Neural cell (in vitro differentiated cells): ENCODE data around the gene MRPL48. TPM values are rescaled to one million over a fixed set of nuclear protein-coding genes. Genes with fewer than 3 reads are reported as not detected.
A peak's percentile ranks its signal among the peaks of the same experiment; 100 is the strongest.

Experiments
- H2AFZ ChIP-seq: fragments of 200-600, 300-800 bp; sonication (generic), shearing (Covaris generic); 2 replicates; pipeline ENCODE4 v1.6.0; 2014; ENCODE audit warnings: low read depth, mild to moderate bottlenecking, antibody characterized with exemption, low read length, moderate library complexity
- H3F3A ChIP-seq: fragments of 200-600 bp; shearing (Covaris generic); 2 replicates; pipeline ENCODE4 v1.6.1; 2016; ENCODE audit warnings: mild to moderate bottlenecking, moderate library complexity, mixed read lengths, antibody characterized with exemption, low read length; ENCODE audit not compliant: insufficient read depth, poor library complexity, severe bottlenecking
- H3K27ac ChIP-seq: fragments of 200-600, 300-800 bp; sonication (generic), shearing (Covaris generic); 2 replicates; pipeline ENCODE4 v1.5.1; 2014; ENCODE audit warnings: mild to moderate bottlenecking, low read length, moderate library complexity
- H3K27me3 ChIP-seq: fragments of 300-800, 200-600 bp; sonication (generic), shearing (Covaris generic); 2 replicates; pipeline ENCODE4 v1.6.0; 2014; ENCODE audit warnings: mild to moderate bottlenecking, low read depth, low read length, moderate library complexity; ENCODE audit not compliant: insufficient read depth
- H3K36me3 ChIP-seq: fragments of 300-800, 200-600 bp; sonication (generic), shearing (Covaris generic); 2 replicates; pipeline ENCODE4 v1.5.1; 2014; ENCODE audit warnings: mild to moderate bottlenecking, antibody characterized with exemption, low read length, moderate library complexity; ENCODE audit not compliant: insufficient read depth
- H3K4me2 ChIP-seq: fragments of 300-800, 200-600 bp; sonication (generic), shearing (Covaris generic); 2 replicates; pipeline ENCODE4 v1.6.0; 2014; ENCODE audit warnings: mild to moderate bottlenecking, low read length
- H3K4me3 ChIP-seq: fragments of 300-800, 200-600 bp; sonication (generic), shearing (Covaris generic); 2 replicates; pipeline ENCODE4 v1.5.1; 2014; ENCODE audit warnings: mild to moderate bottlenecking, low read length, moderate library complexity
- H3K79me2 ChIP-seq: fragments of 200-600 bp; shearing (Covaris generic); replicated peaks from 2 replicates; pipeline ENCODE4 v1.6.0; 2014; ENCODE audit warnings: mild to moderate bottlenecking, low read length, moderate library complexity; ENCODE audit not compliant: insufficient read depth
- H3K9ac ChIP-seq: fragments of 300-800, 200-600 bp; sonication (generic), shearing (Covaris generic); 2 replicates; pipeline ENCODE4 v1.6.1; 2016; ENCODE audit warnings: mild to moderate bottlenecking, low read length, mixed read lengths
- H3K9me2 ChIP-seq: fragments of 200-600 bp; shearing (Covaris generic); 2 replicates; pipeline ENCODE4 v1.6.1; 2016; ENCODE audit warnings: mild to moderate bottlenecking, low read length, mixed read lengths; ENCODE audit not compliant: insufficient read depth
- H3K9me3 ChIP-seq: fragments of 200-600, 300-800 bp; sonication (generic), shearing (Covaris generic); 2 replicates; pipeline ENCODE4 v1.6.1; 2016; ENCODE audit warnings: mild to moderate bottlenecking, mixed run types, low read length, moderate library complexity, mixed read lengths
- H4K20me1 ChIP-seq: fragments of 200-600 bp; shearing (Covaris generic); 2 replicates; pipeline ENCODE4 v1.6.1; 2016; ENCODE audit warnings: mild to moderate bottlenecking, mixed run types; ENCODE audit not compliant: insufficient read depth
- EP300 ChIP-seq: fragments of 450-650 bp; conservative IDR thresholded peaks from 2 replicates; pipeline ENCODE4 v1.6.1; 2014; ENCODE audit warnings: antibody characterized with exemption, mild to moderate bottlenecking, moderate library complexity; ENCODE audit not compliant: poor library complexity, severe bottlenecking
- EZH2 ChIP-seq: fragments of 200-600, 300-800 bp; shearing (Covaris generic), sonication (generic); IDR thresholded peaks from 2 replicates; pipeline ENCODE4 v1.6.1; 2014; ENCODE audit warnings: antibody characterized with exemption, low read length, borderline replicate concordance, mild to moderate bottlenecking; ENCODE audit not compliant: insufficient read depth, poor library complexity, severe bottlenecking
- MXI1 ChIP-seq: fragments of 450-650 bp; conservative IDR thresholded peaks from 2 replicates; pipeline ENCODE4 v1.6.1; 2014; ENCODE audit warnings: antibody characterized with exemption, mild to moderate bottlenecking; ENCODE audit not compliant: poor library complexity, severe bottlenecking
- POLR2AphosphoS5 ChIP-seq: IDR thresholded peaks from 2 replicates; pipeline ENCODE4 v1.6.1; 2012
- RAD21 ChIP-seq: fragments of 450-650 bp; conservative IDR thresholded peaks from 2 replicates; pipeline ENCODE4 v1.6.1; 2014; ENCODE audit warnings: antibody characterized with exemption, mild to moderate bottlenecking, moderate library complexity
- SMC3 ChIP-seq: fragments of 450-650 bp; conservative IDR thresholded peaks from 2 replicates; pipeline ENCODE4 v1.6.1; 2014; ENCODE audit warnings: antibody characterized with exemption, mild to moderate bottlenecking, moderate library complexity; ENCODE audit not compliant: poor library complexity
- TAF1 ChIP-seq: IDR thresholded peaks from 2 replicates; pipeline ENCODE4 v1.6.1; 2012; ENCODE audit warnings: low read depth
- polyA plus RNA-seq: library from polyadenylated mRNA; depleted of rRNA; stranded (reverse); fragments of >200 nt; gene quantifications from 2 replicates; pipeline ENCODE4 v1.2.3, GENCODE V29; 2014
- TF ChIP-seq, protein P1 (sequence below): IDR thresholded peaks from 2 replicates; pipeline ENCODE4 v1.6.1; 2012; ENCODE audit warnings: borderline replicate concordance
- TF ChIP-seq, protein P2 (sequence below): fragments of 450-650 bp; IDR thresholded peaks from 2 replicates; pipeline ENCODE4 v1.5.1; 2014; ENCODE audit warnings: antibody characterized with exemption, mild to moderate bottlenecking, moderate library complexity; ENCODE audit not compliant: poor library complexity, severe bottlenecking

MRPL48 gene
- polyA plus RNA-seq, 1 donor from 2014 or later, result 98.3 TPM

DNA sequence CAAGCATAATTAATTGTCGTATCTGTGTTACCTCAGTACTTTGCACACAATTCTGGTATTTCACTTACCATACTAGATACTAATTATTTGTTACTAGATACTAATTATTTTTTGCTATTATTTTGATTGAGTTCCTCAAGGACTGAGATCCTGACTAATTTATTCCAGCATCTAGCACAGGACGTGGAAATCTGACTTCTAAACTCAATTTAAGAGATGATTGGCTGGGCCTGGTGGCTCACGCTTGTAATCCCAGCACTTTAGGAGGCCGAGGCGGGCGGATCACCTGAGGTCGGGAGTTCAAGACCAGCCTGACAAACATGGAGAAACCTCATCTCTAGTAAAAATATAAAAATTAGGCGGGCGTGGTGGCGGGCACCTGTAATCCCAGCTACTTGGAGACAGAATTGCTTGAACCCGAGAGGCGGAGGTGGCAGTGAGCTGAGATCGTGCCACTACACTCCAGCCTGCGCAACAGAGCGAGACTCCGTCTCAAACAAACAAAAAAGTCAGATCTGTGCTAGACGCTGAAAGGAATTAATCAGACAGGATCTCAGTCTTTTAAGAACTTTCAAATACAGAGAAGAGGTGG lies 527 bp upstream of the MRPL48 start:
- Histone ChIP-seq H3K36me3 (no peaks in the 10 kb centered on the region), H3K9me2 (no peaks in the 10 kb centered on the region), H3F3A (no peaks in the 10 kb centered on the region), H3K9me3 (no peaks in the 10 kb centered on the region), H3K9ac (peak overlapping the region; percentile 90), H2AFZ (peak overlapping the region; percentile 97), H3K27me3 (no peaks in the 10 kb centered on the region), H4K20me1 (no peaks in the 10 kb centered on the region), H3K4me2 (peak overlapping the region; percentile 97), H3K4me3 (peak overlapping the region; percentile 67), H3K27ac (peak overlapping the region; percentile 97), H3K79me2 (peaks cover 5% of the 10 kb centered on the region)
- TF ChIP-seq SMC3, result no peak
- no peak for TF ChIP-seq RAD21
- TF ChIP-seq, protein P1, sequence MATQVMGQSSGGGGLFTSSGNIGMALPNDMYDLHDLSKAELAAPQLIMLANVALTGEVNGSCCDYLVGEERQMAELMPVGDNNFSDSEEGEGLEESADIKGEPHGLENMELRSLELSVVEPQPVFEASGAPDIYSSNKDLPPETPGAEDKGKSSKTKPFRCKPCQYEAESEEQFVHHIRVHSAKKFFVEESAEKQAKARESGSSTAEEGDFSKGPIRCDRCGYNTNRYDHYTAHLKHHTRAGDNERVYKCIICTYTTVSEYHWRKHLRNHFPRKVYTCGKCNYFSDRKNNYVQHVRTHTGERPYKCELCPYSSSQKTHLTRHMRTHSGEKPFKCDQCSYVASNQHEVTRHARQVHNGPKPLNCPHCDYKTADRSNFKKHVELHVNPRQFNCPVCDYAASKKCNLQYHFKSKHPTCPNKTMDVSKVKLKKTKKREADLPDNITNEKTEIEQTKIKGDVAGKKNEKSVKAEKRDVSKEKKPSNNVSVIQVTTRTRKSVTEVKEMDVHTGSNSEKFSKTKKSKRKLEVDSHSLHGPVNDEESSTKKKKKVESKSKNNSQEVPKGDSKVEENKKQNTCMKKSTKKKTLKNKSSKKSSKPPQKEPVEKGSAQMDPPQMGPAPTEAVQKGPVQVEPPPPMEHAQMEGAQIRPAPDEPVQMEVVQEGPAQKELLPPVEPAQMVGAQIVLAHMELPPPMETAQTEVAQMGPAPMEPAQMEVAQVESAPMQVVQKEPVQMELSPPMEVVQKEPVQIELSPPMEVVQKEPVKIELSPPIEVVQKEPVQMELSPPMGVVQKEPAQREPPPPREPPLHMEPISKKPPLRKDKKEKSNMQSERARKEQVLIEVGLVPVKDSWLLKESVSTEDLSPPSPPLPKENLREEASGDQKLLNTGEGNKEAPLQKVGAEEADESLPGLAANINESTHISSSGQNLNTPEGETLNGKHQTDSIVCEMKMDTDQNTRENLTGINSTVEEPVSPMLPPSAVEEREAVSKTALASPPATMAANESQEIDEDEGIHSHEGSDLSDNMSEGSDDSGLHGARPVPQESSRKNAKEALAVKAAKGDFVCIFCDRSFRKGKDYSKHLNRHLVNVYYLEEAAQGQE, result no peak
- no peak for TF ChIP-seq TAF1
- TF ChIP-seq, protein P2, sequence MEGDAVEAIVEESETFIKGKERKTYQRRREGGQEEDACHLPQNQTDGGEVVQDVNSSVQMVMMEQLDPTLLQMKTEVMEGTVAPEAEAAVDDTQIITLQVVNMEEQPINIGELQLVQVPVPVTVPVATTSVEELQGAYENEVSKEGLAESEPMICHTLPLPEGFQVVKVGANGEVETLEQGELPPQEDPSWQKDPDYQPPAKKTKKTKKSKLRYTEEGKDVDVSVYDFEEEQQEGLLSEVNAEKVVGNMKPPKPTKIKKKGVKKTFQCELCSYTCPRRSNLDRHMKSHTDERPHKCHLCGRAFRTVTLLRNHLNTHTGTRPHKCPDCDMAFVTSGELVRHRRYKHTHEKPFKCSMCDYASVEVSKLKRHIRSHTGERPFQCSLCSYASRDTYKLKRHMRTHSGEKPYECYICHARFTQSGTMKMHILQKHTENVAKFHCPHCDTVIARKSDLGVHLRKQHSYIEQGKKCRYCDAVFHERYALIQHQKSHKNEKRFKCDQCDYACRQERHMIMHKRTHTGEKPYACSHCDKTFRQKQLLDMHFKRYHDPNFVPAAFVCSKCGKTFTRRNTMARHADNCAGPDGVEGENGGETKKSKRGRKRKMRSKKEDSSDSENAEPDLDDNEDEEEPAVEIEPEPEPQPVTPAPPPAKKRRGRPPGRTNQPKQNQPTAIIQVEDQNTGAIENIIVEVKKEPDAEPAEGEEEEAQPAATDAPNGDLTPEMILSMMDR, result no peak
- TF ChIP-seq MXI1, result no peak
- no peak for TF ChIP-seq EP300
- no peak for TF ChIP-seq POLR2AphosphoS5
- TF ChIP-seq EZH2, result no peak

DNA sequence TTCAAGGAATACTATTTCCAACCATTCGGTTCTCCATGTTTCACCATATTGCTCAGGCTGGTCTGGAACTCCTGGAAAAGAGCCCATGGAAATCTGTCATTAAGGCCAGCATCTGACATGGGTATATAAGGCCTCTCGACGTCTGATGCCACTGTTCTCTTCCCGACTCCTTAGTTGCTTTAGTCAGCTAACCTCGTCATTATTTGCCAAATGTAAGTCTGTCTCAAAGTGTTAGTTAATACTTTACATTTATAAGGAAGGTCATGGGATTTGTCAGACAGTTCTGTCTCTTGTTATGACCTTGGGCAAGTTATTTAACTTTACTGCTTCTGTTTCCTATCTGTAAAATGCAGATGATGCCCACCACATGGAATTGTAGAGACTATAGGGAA lies 1.6 kb downstream of the MRPL48 start:
- H3K27me3 ChIP-seq, result no peaks in the 10 kb centered on the region
- H3K79me2 ChIP-seq, result peaks cover 7% of the 10 kb centered on the region
- no peaks in the 10 kb centered on the region for H3F3A ChIP-seq
- H3K9ac ChIP-seq, result no peak overlapping the region
- no peak overlapping the region for H2AFZ ChIP-seq
- H3K9me2 ChIP-seq, result no peaks in the 10 kb centered on the region
- H3K4me3 ChIP-seq, result peak overlapping the region; percentile 67
- no peaks in the 10 kb centered on the region for H4K20me1 ChIP-seq
- H3K4me2 ChIP-seq, result no peak overlapping the region
- no peak overlapping the region for H3K27ac ChIP-seq
- TF ChIP-seq POLR2AphosphoS5 (no peak), EP300 (no peak), TAF1 (no peak), SMC3 (no peak), MXI1 (no peak), EZH2 (no peak), RAD21 (no peak)
- TF ChIP-seq, protein P2, result no peak
- TF ChIP-seq, protein P1, result no peak
- no peaks in the 10 kb centered on the region for H3K9me3 ChIP-seq
- no peaks in the 10 kb centered on the region for H3K36me3 ChIP-seq
